Measurements from ENCODE around the gene TUBB3. TPM values are rescaled to one million over a fixed set of nuclear protein-coding genes. Genes with fewer than 3 reads are reported as not detected.

TUBB3 gene
- total and polyA plus RNA-seq, 2 of the 8 experiments (the other 6 are each of a cell fraction or from before 2014, with no cell fraction given): 275 to 393 TPM

DNA sequence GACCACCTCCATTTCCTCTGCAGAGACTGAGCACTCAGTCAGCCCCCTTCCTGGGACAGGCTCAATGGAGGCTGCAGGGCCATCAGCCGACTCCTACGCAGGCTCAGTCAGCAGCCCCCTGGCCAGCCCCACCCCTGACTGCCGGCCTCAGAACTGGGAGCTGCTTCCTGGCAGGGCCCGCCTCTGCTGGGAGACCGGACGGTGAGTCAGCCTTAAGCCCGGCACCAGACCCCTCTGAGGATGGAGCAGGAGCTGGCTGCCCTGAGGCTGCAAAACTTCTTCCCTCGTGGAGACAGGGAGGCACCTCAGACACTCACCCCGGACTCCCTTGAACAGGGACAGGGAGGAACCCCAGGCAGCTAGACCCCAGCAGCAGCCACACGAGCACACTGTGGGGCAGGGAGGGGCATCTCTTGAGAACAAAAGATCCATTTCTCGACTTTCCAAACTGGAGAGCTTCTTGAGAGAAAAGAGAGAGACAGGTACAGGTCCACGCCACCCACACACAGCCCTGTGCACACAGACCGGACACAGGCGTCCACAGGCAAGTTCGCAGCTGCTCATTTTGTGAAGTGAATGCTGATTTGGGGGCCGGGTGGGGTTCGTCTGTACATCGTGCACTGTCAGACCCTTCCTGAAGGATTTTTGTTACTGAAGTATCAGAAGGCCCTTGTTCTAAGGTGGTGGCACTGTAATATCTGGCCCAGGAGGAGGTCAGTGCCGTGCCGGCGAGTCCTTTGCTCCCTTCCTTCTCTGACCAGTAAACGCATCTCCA lies 1.3 kb upstream of the TUBB3 start:
- H2BK5ac ChIP-seq (ENCODE audit: low read depth, low read length): peak overlapping the region; percentile 85; the same call in 1 of the 2 replicates
- H3K14ac ChIP-seq (ENCODE audit: insufficient read length): no peak overlapping the region
- no peak overlapping the region for H3K27ac ChIP-seq (ENCODE audit: low read depth, low read length)
- FAIRE-seq (no peak), DNase-seq (ENCODE audit: low read depth in 1 of 2, low spot score in 2 of 2) (peak in 1 of 2 experiments; percentile 69)
- H3K4ac ChIP-seq (replicated peaks; ENCODE audit: insufficient read length, low read depth, low read length): peak overlapping the region; percentile 79
- H3K23me2 ChIP-seq (ENCODE audit: low read depth, low read length): peaks cover 31% of the 10 kb centered on the region
- peak overlapping the region; percentile 86 for H3K18ac ChIP-seq (ENCODE audit: extremely low read depth, low read length)
- peak overlapping the region; percentile 79 for H4K91ac ChIP-seq (replicated peaks; ENCODE audit: insufficient read length, low read length)
- H2AFZ ChIP-seq (ENCODE audit: low read length): no peak overlapping the region
- TF ChIP-seq SP1 (IDR thresholded peaks at IDR 0.05; ENCODE audit: low read depth, low read length) (no peak), SIN3A (conservative IDR thresholded peaks at IDR 0.05 in 1 of 2, IDR thresholded peaks at IDR 0.05 in 1 of 2; ENCODE audit: low read depth in 1 of 2, low read length in 2 of 2) (0 out of 4 replicates have a peak, but pooled peaks of 1 of the 2 experiments have one; percentile 11)
- peaks cover 0 to 19% (median 16%) of the 10 kb centered on the region in 4 experiments; a peak in 6 of 7 replicates for H3K27me3 ChIP-seq (replicated peaks in 1 of 4; ENCODE audit: control insufficient read depth in 3 of 4, extremely low read depth in 1 of 4, insufficient read depth in 3 of 4, low read length in 3 of 4)
- peak overlapping the region in 3 of 4 experiments; percentile 5 to 73 (median 52); a peak in 4 of 7 replicates for H3K9ac ChIP-seq (replicated peaks in 1 of 4; ENCODE audit: extremely low read depth in 1 of 4, low read depth in 3 of 4, low read length in 3 of 4)
- H3K36me3 ChIP-seq (ENCODE audit: control insufficient read depth in 2 of 4, insufficient read depth in 4 of 4, low read length in 3 of 4): no peaks in the 10 kb centered on the region
- H4K8ac ChIP-seq (ENCODE audit: extremely low read depth, insufficient read depth, low read length): peak overlapping the region; percentile 87
- H2BK15ac ChIP-seq (ENCODE audit: low read length): peak overlapping the region; percentile 95; the same call in 1 of the 2 replicates
- no peaks in the 10 kb centered on the region for H3K9me3 ChIP-seq (ENCODE audit: insufficient read depth in 2 of 2, low read depth in 1 of 2, low read length in 1 of 2)
- H3K4me1 ChIP-seq (replicated peaks in 1 of 4; ENCODE audit: control insufficient read depth in 3 of 4, insufficient read depth in 4 of 4, low read length in 3 of 4): peaks cover 0 to 34% (median 25%) of the 10 kb centered on the region in 4 experiments; a peak in 6 of 7 replicates
- no peak overlapping the region for H4K5ac ChIP-seq (ENCODE audit: insufficient read length, low read depth, low read length)
- peak overlapping the region; percentile 65 to 95 (median 72) for H3K4me3 ChIP-seq (ENCODE audit: extremely low read depth in 1 of 4, insufficient read depth in 2 of 4, low read depth in 3 of 4, low read length in 4 of 4)
- H3K23ac ChIP-seq (ENCODE audit: insufficient read length): no peak overlapping the region
- no peaks in the 10 kb centered on the region for H3K79me2 ChIP-seq (ENCODE audit: control insufficient read depth in 1 of 2, insufficient read depth in 2 of 2, low read length in 2 of 2)
- H2BK20ac ChIP-seq (ENCODE audit: low read length): peak overlapping the region; percentile 55; the same call in 1 of the 2 replicates
- ChIA-PET CTCF (ENCODE audit: partially characterized antibody) (interaction anchor here (0.6 to 8.7 kb wide), 5 partner anchors 12 to 224 kb away, joined by 3 to 70 read pairs (median 3); no protein-coding TSS in a partner anchor), POLR2A (ENCODE audit: partially characterized antibody) (interaction anchor here (0.9 to 6.5 kb wide), 21 partner anchors 11 to 325 kb away, joined by 3 to 71 read pairs (median 6); partner anchors contain the start of genes CDK10, DBNDD1, DEF8 and FANCA)
- H3K79me1 ChIP-seq (ENCODE audit: low read depth, low read length): no peaks in the 10 kb centered on the region
- H3K4me2 ChIP-seq (ENCODE audit: insufficient read depth in 1 of 2, low read depth in 2 of 2, low read length in 2 of 2): peak overlapping the region; percentile 82 to 96
- WGBS, 2 experiments (ENCODE audit: extremely low coverage in 1 of 2, insufficient coverage in 1 of 2, insufficient read length in 1 of 2, insufficient replicate concordance in 2 of 2, low coverage in 1 of 2, low lambda C conversion rate in 2 of 2, missing lambda C conversion rate in 1 of 2): 26% methylated on average over 19 of the region's 22 CpGs; no CpG with 5 or more reads in 1 of the 2 experiments
- peak overlapping the region; percentile 76 for H2BK120ac ChIP-seq (replicated peaks; ENCODE audit: low read depth, low read length)
- peaks cover 5 to 9% of the 10 kb centered on the region in 2 experiments for H4K20me1 ChIP-seq (replicated peaks in 1 of 2; ENCODE audit: control insufficient read depth in 1 of 2, insufficient read depth in 2 of 2, low read length in 2 of 2)
- H3K56ac ChIP-seq (replicated peaks; ENCODE audit: insufficient read length, low read depth, low read length): peak overlapping the region; percentile 63
- H2BK12ac ChIP-seq (ENCODE audit: low read depth, low read length): peak overlapping the region; percentile 60; the same call in 1 of the 2 replicates
- H2AK5ac ChIP-seq (ENCODE audit: low read depth, low read length): no peak overlapping the region; the same call in 1 of the 2 replicates
